H9 (cell line): ENCODE data around the gene TMEM87A. TPM values are rescaled to one million over a fixed set of nuclear protein-coding genes. Genes with fewer than 3 reads are reported as not detected.

Experiments
- DNase-seq: peaks from one replicate; pipeline ENCODE4 v3.0.0-alpha.2; 2017
- H2AFZ ChIP-seq: one replicate; pipeline ENCODE4 v1.6.1; 2013; ENCODE audit warnings: mild to moderate bottlenecking, low read length, control low read depth, moderate library complexity
- H2AK5ac ChIP-seq: 2 replicates; pipeline ENCODE4 v1.6.1; 2013; ENCODE audit warnings: low read length, control low read depth, mixed read lengths; ENCODE audit not compliant: insufficient read length
- H2BK120ac ChIP-seq: one replicate; pipeline ENCODE4 v1.6.1; 2013; ENCODE audit warnings: low read depth, mild to moderate bottlenecking, low read length, control low read depth, inconsistent platforms; ENCODE audit not compliant: poor library complexity, severe bottlenecking
- H2BK12ac ChIP-seq: 2 replicates; pipeline ENCODE4 v1.6.1; 2013; ENCODE audit warnings: low read length, control low read depth, mixed read lengths, low read depth; ENCODE audit not compliant: insufficient read length
- H2BK15ac ChIP-seq: 2 replicates; pipeline ENCODE4 v1.6.1; 2013; ENCODE audit warnings: low read depth, low read length, control low read depth
- H2BK20ac ChIP-seq: one replicate; pipeline ENCODE4 v1.6.1; 2013; ENCODE audit warnings: low read depth, mild to moderate bottlenecking, low read length, control low read depth, inconsistent platforms; ENCODE audit not compliant: poor library complexity, severe bottlenecking
- H2BK5ac ChIP-seq: 2 replicates; pipeline ENCODE4 v1.6.1; 2013; ENCODE audit warnings: low read length, control low read depth, mixed read lengths; ENCODE audit not compliant: insufficient read length
- H3K14ac ChIP-seq: 2 replicates; pipeline ENCODE4 v1.6.1; 2013; ENCODE audit warnings: low read length, control low read depth; ENCODE audit not compliant: insufficient read depth
- H3K18ac ChIP-seq: 2 replicates; pipeline ENCODE4 v1.6.1; 2013; ENCODE audit warnings: low read depth, mild to moderate bottlenecking, mixed read lengths, low read length, control low read depth; ENCODE audit not compliant: insufficient read length
- H3K23ac ChIP-seq: 2 replicates; pipeline ENCODE4 v1.6.1; 2013; ENCODE audit warnings: low read length, control low read depth, mixed read lengths, low read depth; ENCODE audit not compliant: insufficient read length
- H3K23me2 ChIP-seq: 2 replicates; pipeline ENCODE4 v1.6.1; 2013; ENCODE audit warnings: low read depth, mild to moderate bottlenecking, mixed read lengths, low read length, control low read depth; ENCODE audit not compliant: insufficient read length, poor library complexity, severe bottlenecking
- H3K27ac ChIP-seq: 2 replicates; pipeline ENCODE4 v1.5.1; 2013; ENCODE audit warnings: low read length, control low read depth, mixed read lengths, low read depth; ENCODE audit not compliant: insufficient read length
- H3K27me3 ChIP-seq: 2 replicates; pipeline ENCODE4 v1.6.1; 2013; ENCODE audit warnings: low read length, control low read depth, inconsistent platforms; ENCODE audit not compliant: insufficient read depth
- H3K4ac ChIP-seq: 2 replicates; pipeline ENCODE4 v1.6.1; 2013; ENCODE audit warnings: low read depth, mild to moderate bottlenecking, control low read depth, inconsistent platforms, low read length, moderate library complexity
- H3K4me1 ChIP-seq: 2 replicates; pipeline ENCODE4 v1.6.1; 2013; ENCODE audit warnings: low read length, control low read depth, inconsistent platforms; ENCODE audit not compliant: insufficient read depth
- H3K4me2 ChIP-seq: 2 replicates; pipeline ENCODE4 v1.6.1; 2013; ENCODE audit warnings: low read length, control low read depth, mixed read lengths; ENCODE audit not compliant: insufficient read length, insufficient read depth
- H3K56ac ChIP-seq: 2 replicates; pipeline ENCODE4 v1.6.1; 2013; ENCODE audit warnings: low read depth, mild to moderate bottlenecking, mixed read lengths, low read length, control low read depth; ENCODE audit not compliant: insufficient read length
- H3K79me1 ChIP-seq: 2 replicates; pipeline ENCODE4 v1.6.1; 2013; ENCODE audit warnings: low read depth, mild to moderate bottlenecking, moderate library complexity, low read length, control low read depth, inconsistent platforms; ENCODE audit not compliant: insufficient read depth, poor library complexity, severe bottlenecking
- H3K79me2 ChIP-seq: 2 replicates; pipeline ENCODE4 v1.6.1; 2013; ENCODE audit warnings: low read length, control low read depth, inconsistent platforms; ENCODE audit not compliant: insufficient read depth
- H3K9ac ChIP-seq: 2 replicates; pipeline ENCODE4 v1.6.1; 2013; ENCODE audit warnings: low read length, control low read depth, mixed read lengths; ENCODE audit not compliant: insufficient read length; ENCODE audit errors: extremely low read depth
- H3K9me3 ChIP-seq: one replicate; pipeline ENCODE4 v1.6.1; 2013; ENCODE audit warnings: low read depth, low read length, inconsistent platforms; ENCODE audit not compliant: control insufficient read depth
- H3T11ph ChIP-seq: one replicate; pipeline ENCODE4 v1.6.1; 2013; ENCODE audit warnings: mild to moderate bottlenecking, low read length, control low read depth, inconsistent platforms
- H4K20me1 ChIP-seq: one replicate; pipeline ENCODE4 v1.6.1; 2013; ENCODE audit not compliant: control insufficient read depth, insufficient read length, insufficient read depth
- H4K5ac ChIP-seq: 2 replicates; pipeline ENCODE4 v1.6.1; 2013; ENCODE audit warnings: low read depth, mild to moderate bottlenecking, mixed read lengths, low read length, control low read depth; ENCODE audit not compliant: insufficient read length
- H4K8ac ChIP-seq: replicated peaks from 2 replicates; pipeline ENCODE4 v1.6.1; 2013; ENCODE audit warnings: low read length, control low read depth, mixed read lengths, low read depth; ENCODE audit not compliant: insufficient read length
- H4K91ac ChIP-seq: 2 replicates; pipeline ENCODE4 v1.6.1; 2013; ENCODE audit warnings: low read depth, mild to moderate bottlenecking, moderate library complexity, mixed read lengths, low read length, control low read depth; ENCODE audit not compliant: insufficient read length
- H3K27ac Mint-ChIP-seq, 3 experiments: 2 replicates in 2 of 3; 3 replicates in 1 of 3; pipeline ENCODE4 v1.8.0; 2020 to 2021; ENCODE audit warnings: mixed read lengths in 3 of 3, mild to moderate bottlenecking in 1 of 3, moderate library complexity in 1 of 3
- H3K27me3 Mint-ChIP-seq: 2 replicates; pipeline ENCODE4 v1.8.0; 2021; ENCODE audit warnings: low read depth, mild to moderate bottlenecking, moderate library complexity, mixed read lengths
- H3K36me3 Mint-ChIP-seq, 3 experiments: 2 replicates in 2 of 3; 3 replicates in 1 of 3; pipeline ENCODE4 v1.8.0; 2020 to 2021; ENCODE audit warnings: low read depth in 3 of 3, mixed read lengths in 3 of 3; ENCODE audit not compliant: insufficient read depth in 1 of 3
- H3K4me1 Mint-ChIP-seq, 2 experiments: 2 replicates each; pipeline ENCODE4 v1.8.0; 2020; ENCODE audit warnings: mixed read lengths in 2 of 2
- H3K4me3 Mint-ChIP-seq, 2 experiments: 2 replicates in 1 of 2; 3 replicates in 1 of 2; pipeline ENCODE4 v1.8.0; 2020 to 2021; ENCODE audit warnings: mild to moderate bottlenecking in 2 of 2, mixed read lengths in 2 of 2, moderate library complexity in 1 of 2
- H3K9me3 Mint-ChIP-seq, 2 experiments: 2 replicates in 1 of 2; 3 replicates in 1 of 2; pipeline ENCODE4 v1.8.0; 2020; ENCODE audit warnings: mild to moderate bottlenecking in 2 of 2, mixed read lengths in 2 of 2, moderate library complexity in 1 of 2
- WGBS: extraction: QIAGEN DNeasy Blood & Tissue Kit; methylation state at CpG from one replicate; pipeline ENCODE4 v1.1.7; 2013; ENCODE audit warnings: missing lambda C conversion rate, low lambda C conversion rate, mixed read lengths; ENCODE audit not compliant: insufficient read length; ENCODE audit errors: extremely low coverage; 5-methylcytosine and 5-hydroxymethylcytosine counted together
- total RNA-seq: library from RNA; stranded (reverse); gene quantifications from 2 replicates; pipeline ENCODE4 v1.2.1, GENCODE V29; 2021
- TF ChIP-seq, protein P1 (sequence below): fragments of 200-600 bp; sonication (generic); conservative IDR thresholded peaks from 3 replicates; pipeline ENCODE4 v1.8.0; 2021; ENCODE audit warnings: antibody characterized with exemption, mild to moderate bottlenecking

TMEM87A gene
- total RNA-seq, 1 experiment from 2014 or later, result 46.7 TPM

- H3K23ac ChIP-seq, result no peak overlapping the region
- H3K14ac ChIP-seq, result no peak overlapping the region
- no peak overlapping the region for H3K18ac ChIP-seq
- no peak overlapping the region for H3K4me2 ChIP-seq
- H3K4me1 ChIP-seq, result no peaks in the 10 kb centered on the region
- no peak overlapping the region for H2AK5ac ChIP-seq
- H2BK120ac ChIP-seq, result no peak overlapping the region
- no peak overlapping the region for H2BK5ac ChIP-seq
- Mint-ChIP-seq H3K9me3 (no peaks in the 10 kb centered on the region; a peak in 1 of 5 replicates), H3K36me3 (peaks cover 16 to 46% (median 33%) of the 10 kb centered on the region in 3 experiments; a peak in 6 of 7 replicates), H3K4me3 (no peak overlapping the region), H3K27me3 (no peaks in the 10 kb centered on the region), H3K4me1 (no peaks in the 10 kb centered on the region), H3K27ac (no peak overlapping the region)
- H3K27me3 ChIP-seq, result no peaks in the 10 kb centered on the region
- H2BK12ac ChIP-seq, result no peak overlapping the region
- H3K27ac ChIP-seq, result no peak overlapping the region
- no peaks in the 10 kb centered on the region for H3K9me3 ChIP-seq
- no peak for DNase-seq
- no peak overlapping the region for H4K8ac ChIP-seq
- no peaks in the 10 kb centered on the region for H3K79me1 ChIP-seq
- no peak overlapping the region for H2BK20ac ChIP-seq
- no peak overlapping the region for H2AFZ ChIP-seq
- H3K56ac ChIP-seq, result no peak overlapping the region
- H4K5ac ChIP-seq, result no peak overlapping the region
- no peak overlapping the region for H2BK15ac ChIP-seq
- H4K20me1 ChIP-seq, result no peaks in the 10 kb centered on the region
- H3T11ph ChIP-seq, result no peak overlapping the region
- H4K91ac ChIP-seq, result no peak overlapping the region
- no peak overlapping the region for H3K9ac ChIP-seq
- no CpG with 5 or more reads among the region's 5 CpGs for WGBS
- no peaks in the 10 kb centered on the region for H3K23me2 ChIP-seq
- TF ChIP-seq, protein P1, sequence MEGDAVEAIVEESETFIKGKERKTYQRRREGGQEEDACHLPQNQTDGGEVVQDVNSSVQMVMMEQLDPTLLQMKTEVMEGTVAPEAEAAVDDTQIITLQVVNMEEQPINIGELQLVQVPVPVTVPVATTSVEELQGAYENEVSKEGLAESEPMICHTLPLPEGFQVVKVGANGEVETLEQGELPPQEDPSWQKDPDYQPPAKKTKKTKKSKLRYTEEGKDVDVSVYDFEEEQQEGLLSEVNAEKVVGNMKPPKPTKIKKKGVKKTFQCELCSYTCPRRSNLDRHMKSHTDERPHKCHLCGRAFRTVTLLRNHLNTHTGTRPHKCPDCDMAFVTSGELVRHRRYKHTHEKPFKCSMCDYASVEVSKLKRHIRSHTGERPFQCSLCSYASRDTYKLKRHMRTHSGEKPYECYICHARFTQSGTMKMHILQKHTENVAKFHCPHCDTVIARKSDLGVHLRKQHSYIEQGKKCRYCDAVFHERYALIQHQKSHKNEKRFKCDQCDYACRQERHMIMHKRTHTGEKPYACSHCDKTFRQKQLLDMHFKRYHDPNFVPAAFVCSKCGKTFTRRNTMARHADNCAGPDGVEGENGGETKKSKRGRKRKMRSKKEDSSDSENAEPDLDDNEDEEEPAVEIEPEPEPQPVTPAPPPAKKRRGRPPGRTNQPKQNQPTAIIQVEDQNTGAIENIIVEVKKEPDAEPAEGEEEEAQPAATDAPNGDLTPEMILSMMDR, result no peak
- H3K79me2 ChIP-seq, result no peaks in the 10 kb centered on the region
- H3K4ac ChIP-seq, result no peak overlapping the region
These were observed 78.7 kb downstream of the TMEM87A start for GRCh38 chr15:42194513-42194912.
